Neural cell (in vitro differentiated cells): ENCODE measurements around the gene CCDC196. TPM values are rescaled to one million over a fixed set of nuclear protein-coding genes. Genes with fewer than 3 reads are reported as not detected.
"Not testable (repeated sequence)": the region's sequence is repeated elsewhere in the genome, so short reads cannot be mapped to it uniquely, and the experiment has no call there.

Experiments
- H2AFZ ChIP-seq: fragments of 200-600, 300-800 bp; sonication (generic), shearing (Covaris generic); 2 replicates; pipeline ENCODE4 v1.6.0; 2014; ENCODE audit warnings: low read depth, mild to moderate bottlenecking, antibody characterized with exemption, low read length, moderate library complexity
- H3F3A ChIP-seq: fragments of 200-600 bp; shearing (Covaris generic); 2 replicates; pipeline ENCODE4 v1.6.1; 2016; ENCODE audit warnings: mild to moderate bottlenecking, moderate library complexity, mixed read lengths, antibody characterized with exemption, low read length; ENCODE audit not compliant: insufficient read depth, poor library complexity, severe bottlenecking
- H3K27ac ChIP-seq: fragments of 200-600, 300-800 bp; sonication (generic), shearing (Covaris generic); 2 replicates; pipeline ENCODE4 v1.5.1; 2014; ENCODE audit warnings: mild to moderate bottlenecking, low read length, moderate library complexity
- H3K27me3 ChIP-seq: fragments of 300-800, 200-600 bp; sonication (generic), shearing (Covaris generic); 2 replicates; pipeline ENCODE4 v1.6.0; 2014; ENCODE audit warnings: mild to moderate bottlenecking, low read depth, low read length, moderate library complexity; ENCODE audit not compliant: insufficient read depth
- H3K36me3 ChIP-seq: fragments of 300-800, 200-600 bp; sonication (generic), shearing (Covaris generic); 2 replicates; pipeline ENCODE4 v1.5.1; 2014; ENCODE audit warnings: mild to moderate bottlenecking, antibody characterized with exemption, low read length, moderate library complexity; ENCODE audit not compliant: insufficient read depth
- H3K4me2 ChIP-seq: fragments of 300-800, 200-600 bp; sonication (generic), shearing (Covaris generic); 2 replicates; pipeline ENCODE4 v1.6.0; 2014; ENCODE audit warnings: mild to moderate bottlenecking, low read length
- H3K4me3 ChIP-seq: fragments of 300-800, 200-600 bp; sonication (generic), shearing (Covaris generic); 2 replicates; pipeline ENCODE4 v1.5.1; 2014; ENCODE audit warnings: mild to moderate bottlenecking, low read length, moderate library complexity
- H3K79me2 ChIP-seq: fragments of 200-600 bp; shearing (Covaris generic); replicated peaks from 2 replicates; pipeline ENCODE4 v1.6.0; 2014; ENCODE audit warnings: mild to moderate bottlenecking, low read length, moderate library complexity; ENCODE audit not compliant: insufficient read depth
- H3K9ac ChIP-seq: fragments of 300-800, 200-600 bp; sonication (generic), shearing (Covaris generic); 2 replicates; pipeline ENCODE4 v1.6.1; 2016; ENCODE audit warnings: mild to moderate bottlenecking, low read length, mixed read lengths
- H3K9me2 ChIP-seq: fragments of 200-600 bp; shearing (Covaris generic); 2 replicates; pipeline ENCODE4 v1.6.1; 2016; ENCODE audit warnings: mild to moderate bottlenecking, low read length, mixed read lengths; ENCODE audit not compliant: insufficient read depth
- H3K9me3 ChIP-seq: fragments of 200-600, 300-800 bp; sonication (generic), shearing (Covaris generic); 2 replicates; pipeline ENCODE4 v1.6.1; 2016; ENCODE audit warnings: mild to moderate bottlenecking, mixed run types, low read length, moderate library complexity, mixed read lengths
- H4K20me1 ChIP-seq: fragments of 200-600 bp; shearing (Covaris generic); 2 replicates; pipeline ENCODE4 v1.6.1; 2016; ENCODE audit warnings: mild to moderate bottlenecking, mixed run types; ENCODE audit not compliant: insufficient read depth
- EP300 ChIP-seq: fragments of 450-650 bp; conservative IDR thresholded peaks from 2 replicates; pipeline ENCODE4 v1.6.1; 2014; ENCODE audit warnings: antibody characterized with exemption, mild to moderate bottlenecking, moderate library complexity; ENCODE audit not compliant: poor library complexity, severe bottlenecking
- EZH2 ChIP-seq: fragments of 200-600, 300-800 bp; shearing (Covaris generic), sonication (generic); IDR thresholded peaks from 2 replicates; pipeline ENCODE4 v1.6.1; 2014; ENCODE audit warnings: antibody characterized with exemption, low read length, borderline replicate concordance, mild to moderate bottlenecking; ENCODE audit not compliant: insufficient read depth, poor library complexity, severe bottlenecking
- MXI1 ChIP-seq: fragments of 450-650 bp; conservative IDR thresholded peaks from 2 replicates; pipeline ENCODE4 v1.6.1; 2014; ENCODE audit warnings: antibody characterized with exemption, mild to moderate bottlenecking; ENCODE audit not compliant: poor library complexity, severe bottlenecking
- POLR2AphosphoS5 ChIP-seq: IDR thresholded peaks from 2 replicates; pipeline ENCODE4 v1.6.1; 2012
- RAD21 ChIP-seq: fragments of 450-650 bp; conservative IDR thresholded peaks from 2 replicates; pipeline ENCODE4 v1.6.1; 2014; ENCODE audit warnings: antibody characterized with exemption, mild to moderate bottlenecking, moderate library complexity
- SMC3 ChIP-seq: fragments of 450-650 bp; conservative IDR thresholded peaks from 2 replicates; pipeline ENCODE4 v1.6.1; 2014; ENCODE audit warnings: antibody characterized with exemption, mild to moderate bottlenecking, moderate library complexity; ENCODE audit not compliant: poor library complexity
- TAF1 ChIP-seq: IDR thresholded peaks from 2 replicates; pipeline ENCODE4 v1.6.1; 2012; ENCODE audit warnings: low read depth
- polyA plus RNA-seq: library from polyadenylated mRNA; depleted of rRNA; stranded (reverse); fragments of >200 nt; gene quantifications from 2 replicates; pipeline ENCODE4 v1.2.3, GENCODE V29; 2014
- TF ChIP-seq, protein P1 (sequence below): IDR thresholded peaks from 2 replicates; pipeline ENCODE4 v1.6.1; 2012; ENCODE audit warnings: borderline replicate concordance
- TF ChIP-seq, protein P2 (sequence below): fragments of 450-650 bp; IDR thresholded peaks from 2 replicates; pipeline ENCODE4 v1.5.1; 2014; ENCODE audit warnings: antibody characterized with exemption, mild to moderate bottlenecking, moderate library complexity; ENCODE audit not compliant: poor library complexity, severe bottlenecking

CCDC196 gene
- polyA plus RNA-seq, 1 donor from 2014 or later = not detected

DNA sequence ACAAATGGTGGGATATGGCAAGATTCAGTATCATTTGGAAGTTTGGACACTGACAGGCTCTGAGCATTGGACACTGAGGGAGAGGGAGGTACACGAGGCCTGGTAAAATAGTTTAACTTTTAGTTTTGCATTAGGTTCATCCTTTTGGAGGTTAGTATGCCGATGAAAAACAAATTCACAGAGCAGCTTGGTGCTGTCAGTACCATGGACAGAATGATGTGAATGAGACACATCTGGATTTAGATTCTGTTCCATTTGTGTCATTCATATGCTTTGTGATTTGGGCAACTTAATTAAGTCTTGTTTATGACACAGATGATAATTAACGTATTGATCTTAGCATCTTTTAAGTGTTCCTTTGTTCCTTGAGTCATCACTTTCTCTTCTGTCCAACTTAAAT, 55.5 kb downstream of the CCDC196 start:
- Histone ChIP-seq H3K79me2 (peaks cover 12% of the 10 kb centered on the region), H3F3A (no peaks in the 10 kb centered on the region), H3K27ac (no peak overlapping the region), H3K9ac (no peak overlapping the region), H3K4me2 (no peak overlapping the region), H3K36me3 (no peaks in the 10 kb centered on the region), H3K9me3 (no peaks in the 10 kb centered on the region), H3K9me2 (no peaks in the 10 kb centered on the region), H3K27me3 (no peaks in the 10 kb centered on the region), H2AFZ (no peak overlapping the region), H4K20me1 (no peaks in the 10 kb centered on the region), H3K4me3 (no peak overlapping the region)
- TF ChIP-seq, protein P1, sequence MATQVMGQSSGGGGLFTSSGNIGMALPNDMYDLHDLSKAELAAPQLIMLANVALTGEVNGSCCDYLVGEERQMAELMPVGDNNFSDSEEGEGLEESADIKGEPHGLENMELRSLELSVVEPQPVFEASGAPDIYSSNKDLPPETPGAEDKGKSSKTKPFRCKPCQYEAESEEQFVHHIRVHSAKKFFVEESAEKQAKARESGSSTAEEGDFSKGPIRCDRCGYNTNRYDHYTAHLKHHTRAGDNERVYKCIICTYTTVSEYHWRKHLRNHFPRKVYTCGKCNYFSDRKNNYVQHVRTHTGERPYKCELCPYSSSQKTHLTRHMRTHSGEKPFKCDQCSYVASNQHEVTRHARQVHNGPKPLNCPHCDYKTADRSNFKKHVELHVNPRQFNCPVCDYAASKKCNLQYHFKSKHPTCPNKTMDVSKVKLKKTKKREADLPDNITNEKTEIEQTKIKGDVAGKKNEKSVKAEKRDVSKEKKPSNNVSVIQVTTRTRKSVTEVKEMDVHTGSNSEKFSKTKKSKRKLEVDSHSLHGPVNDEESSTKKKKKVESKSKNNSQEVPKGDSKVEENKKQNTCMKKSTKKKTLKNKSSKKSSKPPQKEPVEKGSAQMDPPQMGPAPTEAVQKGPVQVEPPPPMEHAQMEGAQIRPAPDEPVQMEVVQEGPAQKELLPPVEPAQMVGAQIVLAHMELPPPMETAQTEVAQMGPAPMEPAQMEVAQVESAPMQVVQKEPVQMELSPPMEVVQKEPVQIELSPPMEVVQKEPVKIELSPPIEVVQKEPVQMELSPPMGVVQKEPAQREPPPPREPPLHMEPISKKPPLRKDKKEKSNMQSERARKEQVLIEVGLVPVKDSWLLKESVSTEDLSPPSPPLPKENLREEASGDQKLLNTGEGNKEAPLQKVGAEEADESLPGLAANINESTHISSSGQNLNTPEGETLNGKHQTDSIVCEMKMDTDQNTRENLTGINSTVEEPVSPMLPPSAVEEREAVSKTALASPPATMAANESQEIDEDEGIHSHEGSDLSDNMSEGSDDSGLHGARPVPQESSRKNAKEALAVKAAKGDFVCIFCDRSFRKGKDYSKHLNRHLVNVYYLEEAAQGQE = no peak
- TF ChIP-seq EP300 (no peak), RAD21 (no peak), SMC3 (no peak), POLR2AphosphoS5 (no peak), MXI1 (no peak), TAF1 (no peak), EZH2 (no peak)
- TF ChIP-seq, protein P2, sequence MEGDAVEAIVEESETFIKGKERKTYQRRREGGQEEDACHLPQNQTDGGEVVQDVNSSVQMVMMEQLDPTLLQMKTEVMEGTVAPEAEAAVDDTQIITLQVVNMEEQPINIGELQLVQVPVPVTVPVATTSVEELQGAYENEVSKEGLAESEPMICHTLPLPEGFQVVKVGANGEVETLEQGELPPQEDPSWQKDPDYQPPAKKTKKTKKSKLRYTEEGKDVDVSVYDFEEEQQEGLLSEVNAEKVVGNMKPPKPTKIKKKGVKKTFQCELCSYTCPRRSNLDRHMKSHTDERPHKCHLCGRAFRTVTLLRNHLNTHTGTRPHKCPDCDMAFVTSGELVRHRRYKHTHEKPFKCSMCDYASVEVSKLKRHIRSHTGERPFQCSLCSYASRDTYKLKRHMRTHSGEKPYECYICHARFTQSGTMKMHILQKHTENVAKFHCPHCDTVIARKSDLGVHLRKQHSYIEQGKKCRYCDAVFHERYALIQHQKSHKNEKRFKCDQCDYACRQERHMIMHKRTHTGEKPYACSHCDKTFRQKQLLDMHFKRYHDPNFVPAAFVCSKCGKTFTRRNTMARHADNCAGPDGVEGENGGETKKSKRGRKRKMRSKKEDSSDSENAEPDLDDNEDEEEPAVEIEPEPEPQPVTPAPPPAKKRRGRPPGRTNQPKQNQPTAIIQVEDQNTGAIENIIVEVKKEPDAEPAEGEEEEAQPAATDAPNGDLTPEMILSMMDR = no peak

DNA sequence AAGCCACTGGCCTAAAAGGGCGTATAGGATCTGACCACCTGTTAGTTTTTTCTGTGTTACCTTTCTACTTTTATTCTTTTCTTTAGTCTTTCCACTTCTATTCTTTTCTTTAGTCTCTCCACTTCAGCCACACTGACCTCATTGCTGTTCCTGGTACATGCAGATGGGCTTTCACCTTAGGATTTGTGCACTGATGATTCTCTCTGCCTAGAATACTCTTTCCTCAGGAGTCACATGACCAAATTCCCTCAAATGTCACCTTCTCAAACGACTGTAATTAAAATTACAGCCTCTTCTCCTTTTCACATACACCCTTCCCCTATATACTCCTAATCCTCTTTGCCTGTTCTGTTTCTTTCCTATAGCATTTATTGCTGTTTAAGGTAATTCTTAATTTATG, 57.8 kb downstream of the CCDC196 start:
- no peak overlapping the region for H3K9ac ChIP-seq
- no peaks in the 10 kb centered on the region for H4K20me1 ChIP-seq
- no peak for TF ChIP-seq TAF1
- no peak overlapping the region for H2AFZ ChIP-seq
- H3K9me3 ChIP-seq = no peaks in the 10 kb centered on the region
- H3F3A ChIP-seq = no peaks in the 10 kb centered on the region
- no peak overlapping the region for H3K4me2 ChIP-seq
- no peak overlapping the region for H3K4me3 ChIP-seq
- H3K36me3 ChIP-seq = no peaks in the 10 kb centered on the region
- H3K27ac ChIP-seq = no peak overlapping the region
- no peaks in the 10 kb centered on the region for H3K9me2 ChIP-seq
- peaks cover 4% of the 10 kb centered on the region for H3K79me2 ChIP-seq
- H3K27me3 ChIP-seq = no peaks in the 10 kb centered on the region

DNA sequence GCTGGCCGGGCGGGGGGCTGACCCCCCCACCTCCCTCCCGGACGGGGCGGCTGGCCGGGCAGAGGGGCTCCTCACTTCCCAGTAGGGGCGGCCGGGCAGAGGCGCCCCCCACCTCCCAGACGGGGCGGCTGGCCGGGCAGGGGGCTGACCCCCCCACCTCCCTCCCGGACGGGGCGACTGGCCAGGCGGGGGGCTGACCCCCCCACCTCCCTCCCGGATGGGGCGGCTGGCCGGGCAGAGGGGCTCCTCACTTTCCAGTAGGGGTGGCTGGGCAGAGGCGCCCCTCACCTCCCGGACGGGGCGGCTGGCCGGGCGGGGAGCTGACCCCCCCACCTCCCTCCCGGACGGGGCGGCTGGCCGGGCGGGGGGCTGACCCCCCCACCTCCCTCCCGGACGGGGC, 59.0 kb downstream of the CCDC196 start:
- not testable (repeated sequence) for H2AFZ ChIP-seq, H3K36me3 ChIP-seq, H3K9me3 ChIP-seq

DNA sequence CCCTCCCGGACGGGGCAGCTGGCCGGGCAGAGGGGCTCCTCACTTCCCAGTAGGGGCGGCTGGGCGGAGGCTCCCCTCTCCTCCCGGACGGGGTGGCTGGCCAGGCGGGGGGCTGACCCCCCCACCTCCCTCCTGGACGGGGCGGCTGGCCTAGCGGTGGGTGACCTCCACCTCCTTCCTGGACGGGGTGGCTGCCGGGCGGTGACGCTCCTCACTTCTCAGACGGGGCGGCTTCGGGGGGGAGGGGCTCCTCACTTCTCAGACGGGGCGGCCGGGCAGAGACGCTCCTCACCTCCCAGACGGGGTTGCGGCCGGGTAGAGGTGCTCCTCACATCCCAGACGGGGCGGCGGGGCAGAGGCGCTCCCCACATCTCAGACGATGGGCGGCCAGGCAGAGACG, 59.6 kb downstream of the CCDC196 start:
- H3K4me3 ChIP-seq, H2AFZ ChIP-seq, H3K36me3 ChIP-seq, H3K9me2 ChIP-seq, H3K27ac ChIP-seq, H3K4me2 ChIP-seq, H3K79me2 ChIP-seq, H3K9me3 ChIP-seq, H3K9ac ChIP-seq, H4K20me1 ChIP-seq, H3F3A ChIP-seq, H3K27me3 ChIP-seq: not testable (repeated sequence)

More for the DNA sequence above, 59.0 kb downstream of the CCDC196 start:
- H3K4me3 ChIP-seq, H3K27me3 ChIP-seq, H3K9me2 ChIP-seq, H3K79me2 ChIP-seq, H4K20me1 ChIP-seq, H3F3A ChIP-seq, H3K27ac ChIP-seq, H3K9ac ChIP-seq, H3K4me2 ChIP-seq: not testable (repeated sequence)
